GM12872 (cell line): ENCODE data around the gene ATG7.

ENCODE experiments used
- CTCF ChIP-seq: IDR thresholded peaks from 3 replicates; pipeline ENCODE4 v1.5.1; 2011; ENCODE audit warnings: low read depth, mild to moderate bottlenecking, low read length, moderate library complexity; ENCODE audit not compliant: insufficient read depth

ATG7 gene

GRCh38 chr3:11582191-11582968 lies 310.2 kb downstream of the ATG7 start:
- no peak for TF ChIP-seq CTCF

- no peak for TF ChIP-seq CTCF
Measured at GRCh38 chr3:11583235-11583634, 311.0 kb downstream of the ATG7 start.

- TF ChIP-seq CTCF: no peak
Measured at GRCh38 chr3:11583638-11584046, 311.4 kb downstream of the ATG7 start.

GRCh38 chr3:11584570-11584969 lies 312.4 kb downstream of the ATG7 start:
- TF ChIP-seq CTCF: no peak

GRCh38 chr3:11587766-11588165 lies 315.6 kb downstream of the ATG7 start:
- no peak for TF ChIP-seq CTCF

GRCh38 chr3:11588338-11588737 lies 316.1 kb downstream of the ATG7 start:
- TF ChIP-seq CTCF: no peak

- no peak for TF ChIP-seq CTCF
Measured at GRCh38 chr3:11588755-11589154, 316.6 kb downstream of the ATG7 start.
